Urothelium cell line (cell line): ENCODE measurements around the gene SCGB1A1.
A peak's percentile ranks its signal among the peaks of the same experiment; 100 is the strongest.

Experiments used
- DNase-seq: peaks from one replicate; pipeline ENCODE4 v3.0.0; 2011; ENCODE audit warnings: low spot score, mixed read lengths
- FAIRE-seq: peaks from 2 replicates; lab custom pipeline; 2011; peaks lifted over from hg19 to GRCh38; lab: Jason Lieb, UNC

SCGB1A1 gene

GRCh38 chr11:62395885-62396551 is 22.8 kb upstream of the SCGB1A1 start:
- FAIRE-seq: no peak

GRCh38 chr11:62398011-62398994 is 20.5 kb upstream of the SCGB1A1 start:
- DNase-seq (peak; percentile 52), FAIRE-seq (peak; percentile 63)

More at GRCh38 chr11:62395885-62396551, 22.8 kb upstream of the SCGB1A1 start:
- no peak for DNase-seq

GRCh38 chr11:62399172-62399877 is 19.5 kb upstream of the SCGB1A1 start:
- FAIRE-seq (no peak), DNase-seq (no peak)

GRCh38 chr11:62399878-62400266 is 19.0 kb upstream of the SCGB1A1 start:
- no peak for DNase-seq
- FAIRE-seq: no peak

GRCh38 chr11:62400281-62400680 is 18.6 kb upstream of the SCGB1A1 start:
- FAIRE-seq: no peak
- DNase-seq: no peak

- DNase-seq: peak; percentile 74
- no peak for FAIRE-seq
These were observed 18.1 kb upstream of the SCGB1A1 start for GRCh38 chr11:62400760-62401159.

GRCh38 chr11:62401356-62401755 is 17.5 kb upstream of the SCGB1A1 start:
- no peak for DNase-seq
- FAIRE-seq: no peak

GRCh38 chr11:62401811-62402210 is 17.0 kb upstream of the SCGB1A1 start:
- FAIRE-seq: no peak

GRCh38 chr11:62402226-62402959 is 16.4 kb upstream of the SCGB1A1 start:
- FAIRE-seq (no peak), DNase-seq (no peak)

More at GRCh38 chr11:62401811-62402210, 17.0 kb upstream of the SCGB1A1 start:
- DNase-seq: no peak

GRCh38 chr11:62402960-62403730 is 15.7 kb upstream of the SCGB1A1 start:
- FAIRE-seq (no peak), DNase-seq (no peak)

GRCh38 chr11:62404435-62404834 is 14.4 kb upstream of the SCGB1A1 start:
- no peak for FAIRE-seq
- DNase-seq: no peak

- DNase-seq: no peak
- no peak for FAIRE-seq
These were observed 13.9 kb upstream of the SCGB1A1 start for GRCh38 chr11:62404901-62405300.

GRCh38 chr11:62406034-62406433 is 12.8 kb upstream of the SCGB1A1 start:
- FAIRE-seq (peak; percentile 27), DNase-seq (no peak)

- no peak for DNase-seq
- FAIRE-seq: no peak
These were observed 9.0 kb upstream of the SCGB1A1 start for GRCh38 chr11:62409831-62410230.

- FAIRE-seq: no peak
These were observed 7.9 kb upstream of the SCGB1A1 start for GRCh38 chr11:62410972-62411371.

GRCh38 chr11:62411524-62411923 is 7.3 kb upstream of the SCGB1A1 start:
- no peak for DNase-seq
- FAIRE-seq: no peak

More at GRCh38 chr11:62410972-62411371, 7.9 kb upstream of the SCGB1A1 start:
- peak; percentile 44 for DNase-seq

GRCh38 chr11:62413060-62413696 is 5.7 kb upstream of the SCGB1A1 start:
- no peak for FAIRE-seq
- DNase-seq: no peak

- FAIRE-seq: no peak
- DNase-seq: no peak
These were observed 2.2 kb upstream of the SCGB1A1 start for GRCh38 chr11:62416596-62416995.

GRCh38 chr11:62418136-62418535 is 697 bp upstream of the SCGB1A1 start:
- DNase-seq (no peak), FAIRE-seq (no peak)
